ENCODE measurements around the gene SCARB1. TPM values are rescaled to one million over a fixed set of nuclear protein-coding genes. Genes with fewer than 3 reads are reported as not detected.

SCARB1 gene
- total and polyA plus RNA-seq, 2 donors (not counting 3 experiments of a cell fraction or from before 2014, with no cell fraction given), result 125 to 141 TPM

- no peaks in the 10 kb centered on the region for H3K27me3 ChIP-seq (ENCODE audit: control insufficient read depth in 2 of 2, insufficient read depth in 2 of 2, low read length in 2 of 2)
- no peak overlapping the region for H2AFZ ChIP-seq (ENCODE audit: low read depth, low read length)
- H3K79me2 ChIP-seq (ENCODE audit: control insufficient read depth, insufficient read depth, low read length), result peaks cover 63% of the 10 kb centered on the region
- peaks cover 2% of the 10 kb centered on the region for H3K4me1 ChIP-seq (ENCODE audit: control insufficient read depth, extremely low read depth, insufficient read depth, low read length)
- no peaks in the 10 kb centered on the region for H3K9me1 ChIP-seq (replicated peaks; ENCODE audit: control insufficient read depth, extremely low read depth, insufficient read depth, low read length)
- dilution Hi-C loops (cut with MboI; ENCODE audit: extremely low pct_ligation_motif_present, low sequenced_read_pairs), result no loop called here
- no peak overlapping the region for H3K27ac ChIP-seq (ENCODE audit: insufficient read depth, low read depth, low read length)
- no peaks in the 10 kb centered on the region for H3K9me3 ChIP-seq (replicated peaks; ENCODE audit: control insufficient read depth, insufficient read depth, low read length)
- H3K36me3 ChIP-seq (ENCODE audit: control insufficient read depth in 2 of 2, extremely low read depth in 1 of 2, insufficient read depth in 2 of 2, low read length in 2 of 2), result no peaks in the 10 kb centered on the region
- H3K4me2 ChIP-seq (ENCODE audit: insufficient read depth, low read length), result no peak overlapping the region
- no peak overlapping the region for H3K9ac ChIP-seq (replicated peaks; ENCODE audit: extremely low read depth, insufficient read depth, low read length)
- FAIRE-seq, result no peak
- intact Hi-C loops (cut with micrococcal nuclease), result no loop called here
- H3K4me3 ChIP-seq (replicated peaks in 1 of 3; ENCODE audit: insufficient read depth in 1 of 3, low read depth in 1 of 3, low read length in 3 of 3), result no peak overlapping the region
- ChIA-PET POLR2A (interaction anchor here (0.6 kb wide), 1 partner anchor 449 kb away, joined by 3 read pairs; no protein-coding TSS in a partner anchor), CTCF (no interaction called here)
- BruUV-seq (replicated peaks), result no TSS peak
- no peaks in the 10 kb centered on the region for H4K20me1 ChIP-seq (replicated peaks; ENCODE audit: control insufficient read depth, extremely low read depth, insufficient read depth, low read length)
- no peak for DNase-seq (ENCODE audit: low read depth, low spot score)
- no peak for TF ChIP-seq JUN (IDR thresholded peaks at IDR 0.05; ENCODE audit: borderline replicate concordance, insufficient read depth, insufficient read length, low read depth)
- TF ChIP-seq POLR2AphosphoS5 (IDR thresholded peaks at IDR 0.05; ENCODE audit: insufficient read depth, low read depth, low read length), result no peak
- TF ChIP-seq MAX (IDR thresholded peaks at IDR 0.05; ENCODE audit: insufficient read depth, insufficient read length), result no peak
Measured at GRCh38 chr12:124852911-124853427, 10.7 kb downstream of the SCARB1 start.

DNA sequence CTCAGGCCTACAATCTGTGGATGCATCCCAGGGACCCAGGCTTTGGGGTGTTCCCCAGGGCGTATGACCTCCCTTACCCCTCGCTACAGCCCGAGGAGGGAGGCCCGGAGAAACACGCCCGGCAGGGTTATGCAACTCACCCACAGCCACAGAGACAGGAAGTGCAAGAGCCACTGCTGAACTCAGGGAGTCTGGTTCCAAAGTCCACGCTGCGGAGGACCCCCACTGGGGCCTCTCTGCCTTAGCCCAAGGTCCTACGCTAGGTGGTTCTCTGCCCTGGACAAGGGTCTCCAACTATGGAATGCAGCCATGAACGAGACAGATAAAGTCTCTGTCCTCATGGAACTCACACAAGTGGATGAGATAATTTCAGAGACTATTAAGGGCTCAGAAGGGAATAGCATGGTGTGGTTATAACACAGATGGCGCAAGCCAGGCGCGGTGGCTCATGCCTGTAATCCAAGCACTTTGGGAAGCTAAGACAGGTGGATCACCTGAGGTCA lies 11.3 kb downstream of the SCARB1 start:
- dilution Hi-C loops (cut with MboI; ENCODE audit: extremely low pct_ligation_motif_present, low sequenced_read_pairs), result no loop called here

More for the DNA sequence above, 11.3 kb downstream of the SCARB1 start:
- Histone ChIP-seq H3K79me2 (ENCODE audit: control insufficient read depth, insufficient read depth, low read length) (peaks cover 60% of the 10 kb centered on the region), H3K4me3 (replicated peaks in 1 of 3; ENCODE audit: insufficient read depth in 1 of 3, low read depth in 1 of 3, low read length in 3 of 3) (no peak overlapping the region), H3K4me2 (ENCODE audit: insufficient read depth, low read length) (no peak overlapping the region), H3K9ac (replicated peaks; ENCODE audit: extremely low read depth, insufficient read depth, low read length) (no peak overlapping the region), H3K27me3 (ENCODE audit: control insufficient read depth in 2 of 2, insufficient read depth in 2 of 2, low read length in 2 of 2) (no peaks in the 10 kb centered on the region), H4K20me1 (replicated peaks; ENCODE audit: control insufficient read depth, extremely low read depth, insufficient read depth, low read length) (no peaks in the 10 kb centered on the region), H3K27ac (ENCODE audit: insufficient read depth, low read depth, low read length) (no peak overlapping the region), H3K9me1 (replicated peaks; ENCODE audit: control insufficient read depth, extremely low read depth, insufficient read depth, low read length) (no peaks in the 10 kb centered on the region), H3K9me3 (replicated peaks; ENCODE audit: control insufficient read depth, insufficient read depth, low read length) (no peaks in the 10 kb centered on the region), H3K36me3 (ENCODE audit: control insufficient read depth in 2 of 2, extremely low read depth in 1 of 2, insufficient read depth in 2 of 2, low read length in 2 of 2) (no peaks in the 10 kb centered on the region), H2AFZ (ENCODE audit: low read depth, low read length) (no peak overlapping the region), H3K4me1 (ENCODE audit: control insufficient read depth, extremely low read depth, insufficient read depth, low read length) (peaks cover 2% of the 10 kb centered on the region)
- BruUV-seq (replicated peaks), result no TSS peak
- POLR2A ChIA-PET, result interaction anchor here (0.6 kb wide), 1 partner anchor 448 kb away, joined by 3 read pairs; no protein-coding TSS in a partner anchor
- DNase-seq (ENCODE audit: low read depth, low spot score) (no peak), FAIRE-seq (no peak)
- CTCF ChIA-PET, result no interaction called here
- intact Hi-C loops (cut with micrococcal nuclease), result no loop called here
- TF ChIP-seq GATA2 (IDR thresholded peaks at IDR 0.05; ENCODE audit: insufficient read depth, insufficient read length, low read depth, low read length), result no peak
- TF ChIP-seq CTCF (IDR thresholded peaks at IDR 0.05; ENCODE audit: extremely low read depth in 1 of 2, insufficient read depth in 1 of 2, low read depth in 1 of 2, low read length in 2 of 2), result no peak
